Muscle of leg (tissue), 11 donors: Measurements from ENCODE around the gene DDX42. TPM values are rescaled to one million over a fixed set of nuclear protein-coding genes. Genes with fewer than 3 reads are reported as not detected.
A peak's percentile ranks its signal among the peaks of the same experiment; 100 is the strongest.

Experiments used
- DNase-seq: peaks from one replicate; pipeline ENCODE4 v3.0.0; 2013
- H3K27ac ChIP-seq: one replicate; pipeline ENCODE4 v1.5.1; 2013; ENCODE audit warnings: mild to moderate bottlenecking, low read length, control low read depth
- H3K27me3 ChIP-seq: one replicate; pipeline ENCODE4 v1.6.1; 2013; ENCODE audit warnings: low read length; ENCODE audit not compliant: control insufficient read depth, insufficient read depth
- H3K36me3 ChIP-seq: one replicate; pipeline ENCODE4 v1.6.1; 2013; ENCODE audit warnings: low read length; ENCODE audit not compliant: control insufficient read depth, insufficient read depth
- H3K4me1 ChIP-seq: one replicate; pipeline ENCODE4 v1.6.1; 2013; ENCODE audit warnings: low read length; ENCODE audit not compliant: control insufficient read depth, insufficient read depth
- H3K4me3 ChIP-seq: one replicate; pipeline ENCODE4 v1.5.1; 2013; ENCODE audit warnings: low read length, control low read depth
- H3K9me3 ChIP-seq: replicated peaks from 2 replicates; pipeline ENCODE4 v1.6.1; 2013; ENCODE audit warnings: low read depth, low read length; ENCODE audit not compliant: control insufficient read depth
- WGBS: methylation state at CpG from one replicate; pipeline ENCODE4 v1.1.5; 2013; ENCODE audit warnings: missing lambda C conversion rate; ENCODE audit not compliant: insufficient coverage; 5-methylcytosine and 5-hydroxymethylcytosine counted together
- polyA plus RNA-seq, 8 donors: library from polyadenylated mRNA; unstranded; fragments of 120-200 nt; gene quantifications; one replicate each; pipeline versions ENCODE4 v1.2.1 to v1.2.3, GENCODE V29; 2013; ENCODE audit warnings: inconsistent platforms in 1 of 8, low replicate concordance in 1 of 8; ENCODE audit not compliant: insufficient read length in 8 of 8, insufficient read depth in 1 of 8
- total RNA-seq: library from RNA; stranded (reverse); fragments of 120-200 nt; gene quantifications from one replicate; pipeline ENCODE4 v1.2.4, GENCODE V29; 2013

Gene DDX42
- total and polyA plus RNA-seq, 9 donors, result 61.8 to 110 (median 92.9) TPM

GRCh38 chr17:63835167-63835720 lies 61.3 kb downstream of the DDX42 start:
- no peak for DNase-seq
- no peak overlapping the region for H3K4me3 ChIP-seq
- H3K27ac ChIP-seq, result no peak overlapping the region
- peaks cover 73% of the 10 kb centered on the region for H3K36me3 ChIP-seq
- H3K27me3 ChIP-seq, result no peaks in the 10 kb centered on the region
- WGBS, result 93% methylated on average over 8 of the region's 9 CpGs
- H3K9me3 ChIP-seq, result no peaks in the 10 kb centered on the region
- H3K4me1 ChIP-seq, result peaks cover 24% of the 10 kb centered on the region

- peaks cover 58% of the 10 kb centered on the region for H3K36me3 ChIP-seq
These were observed 62.8 kb downstream of the DDX42 start for GRCh38 chr17:63836811-63837210.

GRCh38 chr17:63837480-63837879 lies 63.5 kb downstream of the DDX42 start:
- no peak for DNase-seq
- Histone ChIP-seq H3K27me3 (no peaks in the 10 kb centered on the region), H3K27ac (no peak overlapping the region), H3K4me3 (no peak overlapping the region), H3K4me1 (peaks cover 39% of the 10 kb centered on the region), H3K9me3 (no peaks in the 10 kb centered on the region), H3K36me3 (peaks cover 51% of the 10 kb centered on the region)
- 88% methylated on average over 11 of the region's 12 CpGs for WGBS

More at GRCh38 chr17:63836811-63837210, 62.8 kb downstream of the DDX42 start:
- no peak for DNase-seq
- Histone ChIP-seq H3K4me3 (no peak overlapping the region), H3K27me3 (no peaks in the 10 kb centered on the region), H3K27ac (no peak overlapping the region), H3K9me3 (no peaks in the 10 kb centered on the region), H3K4me1 (peaks cover 39% of the 10 kb centered on the region)
- WGBS, result 94% methylated on average over 6 of the region's 7 CpGs

- H3K4me1 ChIP-seq, result peaks cover 39% of the 10 kb centered on the region
- H3K4me3 ChIP-seq, result no peak overlapping the region
- H3K9me3 ChIP-seq, result no peaks in the 10 kb centered on the region
- 14% methylated on average over 1 of the region's 5 CpGs for WGBS
- peaks cover 45% of the 10 kb centered on the region for H3K36me3 ChIP-seq
- H3K27me3 ChIP-seq, result no peaks in the 10 kb centered on the region
- no peak for DNase-seq
- H3K27ac ChIP-seq, result peak overlapping the region; percentile 82
These were observed 64.1 kb downstream of the DDX42 start for GRCh38 chr17:63837962-63838600.

- DNase-seq, result peak; percentile 88
- WGBS, result 16% methylated on average over 5 of the region's 7 CpGs
- H3K4me3 ChIP-seq, result no peak overlapping the region
- no peaks in the 10 kb centered on the region for H3K9me3 ChIP-seq
- H3K27ac ChIP-seq, result peak overlapping the region; percentile 82
- H3K4me1 ChIP-seq, result peaks cover 46% of the 10 kb centered on the region
- H3K27me3 ChIP-seq, result no peaks in the 10 kb centered on the region
- H3K36me3 ChIP-seq, result peaks cover 39% of the 10 kb centered on the region
These were observed 64.7 kb downstream of the DDX42 start for GRCh38 chr17:63838631-63839171.

GRCh38 chr17:63840591-63841349 lies 66.8 kb downstream of the DDX42 start:
- peak overlapping the region; percentile 78 for H3K27ac ChIP-seq
- peaks cover 20% of the 10 kb centered on the region for H3K36me3 ChIP-seq
- H3K9me3 ChIP-seq, result no peaks in the 10 kb centered on the region
- H3K4me1 ChIP-seq, result peaks cover 47% of the 10 kb centered on the region
- 11% methylated on average over 2 of the region's 4 CpGs for WGBS
- peak overlapping the region; percentile 91 for H3K4me3 ChIP-seq
- peak; percentile 87 for DNase-seq
- H3K27me3 ChIP-seq, result no peaks in the 10 kb centered on the region

GRCh38 chr17:63841350-63842172 lies 67.6 kb downstream of the DDX42 start:
- Histone ChIP-seq H3K27me3 (no peaks in the 10 kb centered on the region), H3K27ac (peak overlapping the region; percentile 78), H3K9me3 (no peaks in the 10 kb centered on the region), H3K4me3 (peak overlapping the region; percentile 91), H3K36me3 (peaks cover 15% of the 10 kb centered on the region), H3K4me1 (peaks cover 47% of the 10 kb centered on the region)
- WGBS, result 3% methylated on average over 26 of the region's 26 CpGs
- DNase-seq, result peak; percentile 68

GRCh38 chr17:63842173-63842539 lies 68.2 kb downstream of the DDX42 start:
- WGBS, result under 1% methylated on average over 36 of the region's 36 CpGs
- Histone ChIP-seq H3K4me3 (peak overlapping the region; percentile 91), H3K27me3 (no peaks in the 10 kb centered on the region), H3K4me1 (peaks cover 47% of the 10 kb centered on the region), H3K9me3 (no peaks in the 10 kb centered on the region), H3K27ac (peak overlapping the region; percentile 78), H3K36me3 (peaks cover 9% of the 10 kb centered on the region)
- no peak for DNase-seq

- WGBS, result under 1% methylated on average over 79 of the region's 92 CpGs
- peak within 1 kb of the TSS; percentile 93 for H3K27ac ChIP-seq
- H3K4me3 ChIP-seq, result peak within 1 kb of the TSS; percentile 91
- H3K36me3 ChIP-seq, result peaks cover 3% of the 10 kb centered on the region
- no peaks in the 10 kb centered on the region for H3K27me3 ChIP-seq
- peaks cover 47% of the 10 kb centered on the region for H3K4me1 ChIP-seq
- peak; percentile 99 for DNase-seq
- no peaks in the 10 kb centered on the region for H3K9me3 ChIP-seq
These were observed 68.8 kb downstream of the DDX42 start, which contains the start of gene SMARCD2 for GRCh38 chr17:63842540-63843386. TSS of gene SMARCD2 (minus strand) at chr17:63842685. CDS start at chr17:63842674, 11 bp downstream.
